ENCODE measurements around the gene LAMA2. TPM values are rescaled to one million over a fixed set of nuclear protein-coding genes. Genes with fewer than 3 reads are reported as not detected.

LAMA2 gene
- total RNA-seq, 1 experiment from 2014 or later = 2.2 TPM

GRCh38 chr6:129276986-129277385 is 394.0 kb downstream of the LAMA2 start:
- BruUV-seq (replicated peaks) = no TSS peak
- H3K4me3 Mint-ChIP-seq (ENCODE audit: unreplicated experiment) = no peak overlapping the region
- CTCF ChIA-PET = interaction anchor here (0.7 to 1.2 kb wide), 5 partner anchors 11 to 175 kb away, joined by 3 to 5 read pairs (median 3); no protein-coding TSS in a partner anchor
- H3K27ac Mint-ChIP-seq (ENCODE audit: low read depth, unreplicated experiment) = no peak overlapping the region
- H3K27me3 Mint-ChIP-seq (ENCODE audit: insufficient read depth, unreplicated experiment) = peaks cover 35% of the 10 kb centered on the region
- POLR2A ChIA-PET = interaction anchor here (0.6 kb wide), 1 partner anchor 1615 kb away, joined by 3 read pairs; no protein-coding TSS in a partner anchor
- intact Hi-C loops (cut with micrococcal nuclease) = no loop called here
- TF ChIP-seq, protein P1, sequence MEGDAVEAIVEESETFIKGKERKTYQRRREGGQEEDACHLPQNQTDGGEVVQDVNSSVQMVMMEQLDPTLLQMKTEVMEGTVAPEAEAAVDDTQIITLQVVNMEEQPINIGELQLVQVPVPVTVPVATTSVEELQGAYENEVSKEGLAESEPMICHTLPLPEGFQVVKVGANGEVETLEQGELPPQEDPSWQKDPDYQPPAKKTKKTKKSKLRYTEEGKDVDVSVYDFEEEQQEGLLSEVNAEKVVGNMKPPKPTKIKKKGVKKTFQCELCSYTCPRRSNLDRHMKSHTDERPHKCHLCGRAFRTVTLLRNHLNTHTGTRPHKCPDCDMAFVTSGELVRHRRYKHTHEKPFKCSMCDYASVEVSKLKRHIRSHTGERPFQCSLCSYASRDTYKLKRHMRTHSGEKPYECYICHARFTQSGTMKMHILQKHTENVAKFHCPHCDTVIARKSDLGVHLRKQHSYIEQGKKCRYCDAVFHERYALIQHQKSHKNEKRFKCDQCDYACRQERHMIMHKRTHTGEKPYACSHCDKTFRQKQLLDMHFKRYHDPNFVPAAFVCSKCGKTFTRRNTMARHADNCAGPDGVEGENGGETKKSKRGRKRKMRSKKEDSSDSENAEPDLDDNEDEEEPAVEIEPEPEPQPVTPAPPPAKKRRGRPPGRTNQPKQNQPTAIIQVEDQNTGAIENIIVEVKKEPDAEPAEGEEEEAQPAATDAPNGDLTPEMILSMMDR (IDR thresholded peaks at IDR 0.05; ENCODE audit: unreplicated experiment) = no peak
- H3K4me1 Mint-ChIP-seq (ENCODE audit: insufficient read depth, unreplicated experiment) = no peaks in the 10 kb centered on the region
- H3K36me3 Mint-ChIP-seq (ENCODE audit: insufficient read depth, unreplicated experiment) = no peaks in the 10 kb centered on the region
- no peak for DNase-seq (ENCODE audit: unreplicated experiment)
- no peaks in the 10 kb centered on the region for H3K9me3 Mint-ChIP-seq (ENCODE audit: unreplicated experiment)

GRCh38 chr6:129279343-129280292 is 396.7 kb downstream of the LAMA2 start:
- peaks cover 62% of the 10 kb centered on the region for H3K27me3 Mint-ChIP-seq (ENCODE audit: insufficient read depth, unreplicated experiment)

DNA sequence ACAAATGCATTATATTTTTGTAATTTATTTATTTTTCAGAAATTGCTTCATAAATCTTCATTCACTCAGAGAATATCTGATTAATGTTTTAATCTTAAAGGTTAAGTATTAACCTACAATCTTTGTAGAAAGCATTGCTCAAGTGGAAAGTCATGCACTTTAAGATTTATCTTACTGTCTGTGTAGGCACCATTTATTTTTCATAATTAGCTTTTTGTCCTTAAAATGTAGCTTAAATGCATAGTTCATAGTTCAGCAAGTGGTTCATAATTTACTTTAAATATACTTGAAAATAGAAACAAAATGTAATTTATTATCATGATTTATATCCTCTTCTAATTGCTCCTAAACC is 397.3 kb downstream of the LAMA2 start:
- Mint-ChIP-seq H3K9me3 (ENCODE audit: unreplicated experiment) (no peaks in the 10 kb centered on the region), H3K27ac (ENCODE audit: low read depth, unreplicated experiment) (no peak overlapping the region), H3K27me3 (ENCODE audit: insufficient read depth, unreplicated experiment) (peaks cover 67% of the 10 kb centered on the region), H3K4me1 (ENCODE audit: insufficient read depth, unreplicated experiment) (no peaks in the 10 kb centered on the region), H3K4me3 (ENCODE audit: unreplicated experiment) (no peak overlapping the region), H3K36me3 (ENCODE audit: insufficient read depth, unreplicated experiment) (no peaks in the 10 kb centered on the region)
- intact Hi-C loops (cut with micrococcal nuclease) = no loop called here
- DNase-seq (ENCODE audit: unreplicated experiment) = no peak
- BruUV-seq (replicated peaks) = no TSS peak
- TF ChIP-seq, protein P1 (IDR thresholded peaks at IDR 0.05; ENCODE audit: unreplicated experiment) = no peak
- POLR2A ChIA-PET = no interaction called here
- CTCF ChIA-PET = no interaction called here

More at GRCh38 chr6:129279343-129280292, 396.7 kb downstream of the LAMA2 start:
- ChIA-PET CTCF (interaction anchor here (0.6 kb wide), 1 partner anchor 224 kb away, joined by 3 read pairs; no protein-coding TSS in a partner anchor), POLR2A (no interaction called here)
- TF ChIP-seq, protein P1 (IDR thresholded peaks at IDR 0.05; ENCODE audit: unreplicated experiment) = no peak
- H3K4me3 Mint-ChIP-seq (ENCODE audit: unreplicated experiment) = no peak overlapping the region
- no TSS peak for BruUV-seq (replicated peaks)
- no peak for DNase-seq (ENCODE audit: unreplicated experiment)
- intact Hi-C loops (cut with micrococcal nuclease) = no loop called here
- no peaks in the 10 kb centered on the region for H3K9me3 Mint-ChIP-seq (ENCODE audit: unreplicated experiment)
- no peaks in the 10 kb centered on the region for H3K36me3 Mint-ChIP-seq (ENCODE audit: insufficient read depth, unreplicated experiment)
- no peaks in the 10 kb centered on the region for H3K4me1 Mint-ChIP-seq (ENCODE audit: insufficient read depth, unreplicated experiment)
- no peak overlapping the region for H3K27ac Mint-ChIP-seq (ENCODE audit: low read depth, unreplicated experiment)

- peaks cover 64% of the 10 kb centered on the region for H3K27me3 Mint-ChIP-seq (ENCODE audit: insufficient read depth, unreplicated experiment)
- H3K4me3 Mint-ChIP-seq (ENCODE audit: unreplicated experiment) = no peak overlapping the region
- no peak overlapping the region for H3K27ac Mint-ChIP-seq (ENCODE audit: low read depth, unreplicated experiment)
- H3K9me3 Mint-ChIP-seq (ENCODE audit: unreplicated experiment) = no peaks in the 10 kb centered on the region
- CTCF ChIA-PET = no interaction called here
- no peaks in the 10 kb centered on the region for H3K4me1 Mint-ChIP-seq (ENCODE audit: insufficient read depth, unreplicated experiment)
- TF ChIP-seq, protein P1 (IDR thresholded peaks at IDR 0.05; ENCODE audit: unreplicated experiment) = no peak
- no peaks in the 10 kb centered on the region for H3K36me3 Mint-ChIP-seq (ENCODE audit: insufficient read depth, unreplicated experiment)
- POLR2A ChIA-PET = no interaction called here
- intact Hi-C loops (cut with micrococcal nuclease) = no loop called here
- no peak for DNase-seq (ENCODE audit: unreplicated experiment)
- BruUV-seq (replicated peaks) = no TSS peak
Observed at GRCh38 chr6:129280749-129281148, 397.8 kb downstream of the LAMA2 start.
